Activated CD4-positive, alpha-beta T cell treated with anti-CD3 and anti-CD28 coated beads, Interleukin-2, amount 10 ng/mL, durations not matched to agents 7 days and 5 days (primary cell): ENCODE results near the gene POLR1H. TPM values are rescaled to one million over a fixed set of nuclear protein-coding genes. Genes with fewer than 3 reads are reported as not detected.
A peak's percentile ranks its signal among the peaks of the same experiment; 100 is the strongest.

Experiments
- CTCF ChIA-PET: fragments of 350-600 bp; sonication (Branson Sonifier 250); formaldehyde crosslinking; loops from one replicate; lab custom pipeline; 2021; ENCODE audit warnings: antibody characterized with exemption; lab: Charles Lee
- POLR2A ChIA-PET: fragments of 350-600 bp; sonication (Branson Sonifier 250); formaldehyde crosslinking; loops from one replicate; lab custom pipeline; 2021; ENCODE audit warnings: antibody characterized with exemption; lab: Charles Lee
- DNase-seq: peaks from one replicate; pipeline ENCODE4 v3.0.0-alpha.2; 2020
- H3K27ac Mint-ChIP-seq: one replicate; pipeline ENCODE4 v1.8.0; 2021; ENCODE audit warnings: mild to moderate bottlenecking, moderate library complexity, mixed read lengths
- H3K27me3 Mint-ChIP-seq: one replicate; pipeline ENCODE4 v1.8.0; 2021; ENCODE audit warnings: mixed read lengths
- H3K36me3 Mint-ChIP-seq: one replicate; pipeline ENCODE4 v1.8.0; 2021; ENCODE audit warnings: low read depth, mixed read lengths
- H3K4me1 Mint-ChIP-seq: one replicate; pipeline ENCODE4 v1.8.0; 2021; ENCODE audit warnings: mixed read lengths
- H3K4me3 Mint-ChIP-seq: one replicate; pipeline ENCODE4 v1.8.0; 2021; ENCODE audit warnings: mild to moderate bottlenecking, moderate library complexity, mixed read lengths
- H3K9me3 Mint-ChIP-seq: one replicate; pipeline ENCODE4 v1.8.0; 2021; ENCODE audit warnings: mixed read lengths
- total RNA-seq, 2 experiments: library from RNA; stranded (reverse); gene quantifications; one replicate each; pipeline ENCODE4 v1.2.3, GENCODE V29; 2021

The POLR1H gene
- total RNA-seq, 2 experiments from 2014 or later = 52.9 to 59.1 TPM

DNA sequence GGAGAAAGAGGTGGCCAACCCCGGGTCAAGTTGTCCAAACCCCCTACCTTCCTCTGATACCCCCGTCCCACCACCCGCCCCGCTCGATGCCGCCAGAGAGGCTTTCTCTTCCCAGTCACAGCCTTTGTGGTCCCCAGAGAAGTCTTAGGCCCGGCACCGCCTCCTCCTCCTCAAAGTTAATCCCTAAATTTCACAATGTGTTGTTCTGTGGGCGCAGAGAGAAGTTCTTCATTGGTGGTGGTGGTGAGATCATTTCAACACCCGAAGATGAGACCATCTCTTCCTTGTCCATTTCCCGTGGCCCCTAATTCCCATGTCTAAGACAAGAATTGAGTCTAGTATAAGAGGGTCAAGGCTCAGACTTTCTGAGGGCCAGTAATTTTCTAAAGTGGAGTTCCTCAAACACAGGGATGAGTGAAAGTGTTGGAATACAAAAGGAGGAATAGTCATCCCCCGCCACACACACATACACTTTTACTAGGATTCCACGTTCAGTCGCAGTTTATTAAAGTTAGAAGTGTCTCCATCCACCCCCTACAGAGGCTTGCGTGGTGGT is 41.4 kb downstream of the POLR1H start:
- no peak overlapping the region for H3K27ac Mint-ChIP-seq
- H3K4me3 Mint-ChIP-seq = peak overlapping the region; percentile 77
- peaks cover 65% of the 10 kb centered on the region for H3K27me3 Mint-ChIP-seq
- POLR2A ChIA-PET = interaction anchor here (0.7 kb wide), 1 partner anchor 556 kb away, joined by 4 read pairs; no protein-coding TSS in a partner anchor
- H3K36me3 Mint-ChIP-seq = no peaks in the 10 kb centered on the region
- no peaks in the 10 kb centered on the region for H3K9me3 Mint-ChIP-seq
- CTCF ChIA-PET = interaction anchor here (0.6 to 5.0 kb wide), 23 partner anchors 9 to 67 kb away, joined by 3 to 56 read pairs (median 5); partner anchors contain the start of genes POLR1H, PPP1R11, TRIM31 and TRIM40
- DNase-seq = no peak
- peaks cover 46% of the 10 kb centered on the region for H3K4me1 Mint-ChIP-seq

DNA sequence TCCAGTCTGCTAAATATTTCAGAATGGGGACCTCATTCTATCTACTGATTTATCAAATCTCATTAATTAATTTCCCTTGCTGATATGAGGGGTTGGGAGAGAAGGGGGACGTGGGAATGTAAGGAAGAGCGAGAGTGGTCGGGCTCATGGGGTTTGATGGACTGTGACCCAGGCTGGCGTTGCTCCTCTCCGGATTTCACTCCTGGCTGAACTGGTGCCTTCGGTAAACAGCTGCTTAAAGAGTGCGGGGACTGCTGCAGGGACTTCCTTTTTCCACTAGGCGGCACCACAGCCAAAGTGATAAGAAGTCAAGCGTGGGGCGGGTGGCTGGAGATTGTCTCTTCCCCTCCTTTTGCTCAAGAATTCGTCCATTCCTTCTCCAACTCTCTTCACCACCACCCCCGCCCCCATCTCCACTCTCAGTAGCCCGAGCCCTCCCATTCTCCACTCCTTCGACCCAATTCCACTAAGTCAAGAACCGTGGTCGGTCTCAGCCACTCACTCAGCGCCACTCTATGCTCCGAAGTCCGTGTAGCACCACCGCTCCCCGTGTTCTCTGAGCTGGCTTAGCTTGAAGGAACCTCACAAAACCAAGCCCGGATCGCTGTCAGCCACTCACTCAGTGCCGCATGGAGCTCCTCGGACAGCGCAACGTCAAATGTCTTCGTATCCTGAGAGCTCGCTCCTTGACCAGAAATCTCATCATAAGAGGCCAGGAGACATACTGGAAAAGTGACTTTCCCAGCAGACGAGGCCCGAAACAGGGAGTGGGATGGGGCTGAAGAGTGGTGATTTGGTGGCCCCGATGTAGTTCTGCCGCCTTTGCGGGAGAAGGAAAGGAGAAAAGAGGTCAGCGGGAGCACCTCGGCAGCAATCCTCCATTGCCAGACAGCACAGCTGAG is 42.2 kb downstream of the POLR1H start:
- Mint-ChIP-seq H3K4me1 (peaks cover 42% of the 10 kb centered on the region), H3K36me3 (no peaks in the 10 kb centered on the region), H3K27ac (peak overlapping the region; percentile 73), H3K27me3 (peaks cover 66% of the 10 kb centered on the region), H3K9me3 (no peaks in the 10 kb centered on the region), H3K4me3 (peak overlapping the region; percentile 77)
- ChIA-PET POLR2A (no interaction called here), CTCF (interaction anchor here (0.6 to 5.0 kb wide), 23 partner anchors 9 to 110 kb away, joined by 3 to 56 read pairs (median 5); partner anchors contain the start of genes POLR1H, PPP1R11, TRIM31 and TRIM40)
- DNase-seq = peak; percentile 87

DNA sequence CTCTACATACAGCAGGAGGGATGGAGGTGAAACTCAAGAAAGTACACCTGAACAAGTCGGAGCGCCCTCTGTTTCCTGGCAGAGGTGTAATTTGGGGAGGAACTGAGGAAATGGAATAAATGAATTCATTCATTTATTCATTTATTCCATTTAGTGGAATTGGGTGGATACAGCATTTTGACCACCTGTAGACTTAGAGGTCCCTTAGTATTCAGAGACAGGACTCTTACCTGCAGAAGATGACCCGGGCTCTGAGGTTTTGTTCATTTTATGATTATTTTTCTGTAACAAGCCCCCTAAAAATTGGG is 42.8 kb downstream of the POLR1H start:
- peaks cover 37% of the 10 kb centered on the region for H3K4me1 Mint-ChIP-seq
- no peaks in the 10 kb centered on the region for H3K36me3 Mint-ChIP-seq
- ChIA-PET POLR2A (no interaction called here), CTCF (interaction anchor here (0.6 to 5.0 kb wide), 19 partner anchors 9 to 110 kb away, joined by 3 to 56 read pairs (median 5); partner anchors contain the start of genes POLR1H, TRIM31 and TRIM40)
- no peak overlapping the region for H3K27ac Mint-ChIP-seq
- H3K4me3 Mint-ChIP-seq = peak overlapping the region; percentile 77
- H3K27me3 Mint-ChIP-seq = peaks cover 64% of the 10 kb centered on the region
- no peak for DNase-seq
- H3K9me3 Mint-ChIP-seq = no peaks in the 10 kb centered on the region

DNA sequence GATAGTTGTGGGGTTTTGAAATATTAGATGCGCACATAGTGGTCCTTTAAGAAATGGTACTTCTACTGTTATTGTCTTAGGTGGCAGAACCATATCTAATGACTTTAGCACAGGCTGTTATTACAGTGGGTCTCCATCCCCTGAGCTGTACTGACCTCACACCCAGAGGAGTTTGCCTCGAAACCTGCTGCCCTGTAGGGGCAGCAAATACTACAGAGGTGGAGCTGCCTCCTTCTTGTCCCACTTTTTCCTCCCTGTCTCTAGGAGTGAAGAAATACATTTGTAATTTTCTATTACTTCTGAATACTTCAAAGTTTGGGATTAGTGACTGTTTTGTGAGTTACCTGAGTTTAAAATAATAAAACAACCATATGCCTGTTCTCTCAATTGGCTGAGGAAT is 43.6 kb downstream of the POLR1H start:
- DNase-seq = no peak
- POLR2A ChIA-PET = no interaction called here
- peaks cover 60% of the 10 kb centered on the region for H3K27me3 Mint-ChIP-seq

DNA sequence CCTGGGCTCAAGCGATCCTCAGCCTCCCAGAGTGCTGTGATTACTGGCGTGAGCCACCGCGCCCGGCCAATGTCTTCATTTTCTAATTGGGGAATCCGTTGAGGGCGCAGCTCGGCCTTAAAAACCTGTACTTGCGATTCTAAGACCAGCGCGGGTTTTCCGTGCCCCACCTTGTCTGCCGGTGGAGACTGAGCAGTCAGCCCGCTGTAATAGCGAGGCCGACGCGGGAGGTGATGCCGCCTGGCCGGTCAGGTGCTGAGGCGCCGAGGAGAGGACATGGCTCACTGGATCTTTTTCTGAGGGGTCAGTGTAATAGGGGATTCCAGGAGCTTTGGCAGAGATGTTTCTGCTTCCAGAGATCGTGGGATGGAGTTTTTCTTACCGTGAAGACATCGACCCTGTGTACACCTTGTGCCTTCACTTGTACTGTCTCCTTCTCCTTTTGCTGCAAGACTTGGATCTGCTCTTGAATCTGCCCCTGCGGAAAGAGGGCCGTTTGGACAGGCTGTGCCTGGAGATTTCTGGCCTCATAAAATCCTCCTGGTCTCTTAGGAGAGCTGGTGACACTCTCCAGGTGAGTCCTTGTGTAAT is 50.3 kb downstream of the POLR1H start:
- ChIA-PET CTCF (interaction anchor here (1.2 to 2.3 kb wide), 4 partner anchors 8 to 20 kb away, joined by 5 to 10 read pairs (median 6); no protein-coding TSS in a partner anchor), POLR2A (no interaction called here)
- H3K27ac Mint-ChIP-seq = no peak overlapping the region
- DNase-seq = no peak
- peaks cover 63% of the 10 kb centered on the region for H3K27me3 Mint-ChIP-seq
- no peaks in the 10 kb centered on the region for H3K36me3 Mint-ChIP-seq
- H3K9me3 Mint-ChIP-seq = no peaks in the 10 kb centered on the region
- no peak overlapping the region for H3K4me3 Mint-ChIP-seq
- H3K4me1 Mint-ChIP-seq = peaks cover 6% of the 10 kb centered on the region

More for the DNA sequence above, 43.6 kb downstream of the POLR1H start:
- CTCF ChIA-PET = interaction anchor here (0.6 to 5.0 kb wide), 6 partner anchors 10 to 39 kb away, joined by 3 to 56 read pairs (median 7); partner anchors contain the start of gene TRIM40
- Mint-ChIP-seq H3K9me3 (no peaks in the 10 kb centered on the region), H3K4me3 (no peak overlapping the region), H3K4me1 (peaks cover 37% of the 10 kb centered on the region), H3K27ac (no peak overlapping the region), H3K36me3 (no peaks in the 10 kb centered on the region)

DNA sequence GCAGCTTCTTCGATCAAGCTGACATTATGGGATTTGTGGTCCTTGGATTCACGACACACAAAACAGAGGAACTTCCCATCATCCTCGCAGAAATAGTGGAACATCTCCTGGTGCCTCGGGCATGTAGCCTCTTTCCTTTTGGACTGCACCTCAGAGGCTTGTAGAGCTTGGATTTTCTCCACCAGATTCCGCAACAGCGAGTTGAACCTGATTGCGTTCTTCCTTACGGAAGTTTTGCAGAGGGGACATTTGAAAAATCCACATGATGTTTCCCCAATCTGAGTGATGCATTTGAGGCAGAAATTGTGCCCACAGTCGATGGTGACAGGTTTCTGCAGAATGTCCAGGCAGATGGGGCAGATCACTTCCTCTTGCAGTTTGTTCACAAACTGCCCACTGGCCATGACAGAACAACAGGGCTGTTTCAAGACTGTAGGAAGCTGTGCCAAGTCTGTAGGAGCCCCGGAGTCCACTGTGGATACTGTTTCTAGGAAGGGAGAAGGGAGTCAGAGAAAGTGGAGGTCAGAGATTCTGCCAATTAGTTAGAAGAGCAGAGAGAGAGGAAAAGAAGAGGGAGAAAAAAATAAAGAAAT is 51.4 kb downstream of the POLR1H start:
- Mint-ChIP-seq H3K36me3 (no peaks in the 10 kb centered on the region), H3K4me1 (peaks cover 6% of the 10 kb centered on the region), H3K27ac (no peak overlapping the region), H3K9me3 (no peaks in the 10 kb centered on the region), H3K4me3 (no peak overlapping the region), H3K27me3 (peaks cover 57% of the 10 kb centered on the region)
- CTCF ChIA-PET = interaction anchor here (1.6 to 2.3 kb wide), 2 partner anchors 9 to 18 kb away, joined by 8 to 10 read pairs; no protein-coding TSS in a partner anchor
- POLR2A ChIA-PET = no interaction called here
- no peak for DNase-seq

DNA sequence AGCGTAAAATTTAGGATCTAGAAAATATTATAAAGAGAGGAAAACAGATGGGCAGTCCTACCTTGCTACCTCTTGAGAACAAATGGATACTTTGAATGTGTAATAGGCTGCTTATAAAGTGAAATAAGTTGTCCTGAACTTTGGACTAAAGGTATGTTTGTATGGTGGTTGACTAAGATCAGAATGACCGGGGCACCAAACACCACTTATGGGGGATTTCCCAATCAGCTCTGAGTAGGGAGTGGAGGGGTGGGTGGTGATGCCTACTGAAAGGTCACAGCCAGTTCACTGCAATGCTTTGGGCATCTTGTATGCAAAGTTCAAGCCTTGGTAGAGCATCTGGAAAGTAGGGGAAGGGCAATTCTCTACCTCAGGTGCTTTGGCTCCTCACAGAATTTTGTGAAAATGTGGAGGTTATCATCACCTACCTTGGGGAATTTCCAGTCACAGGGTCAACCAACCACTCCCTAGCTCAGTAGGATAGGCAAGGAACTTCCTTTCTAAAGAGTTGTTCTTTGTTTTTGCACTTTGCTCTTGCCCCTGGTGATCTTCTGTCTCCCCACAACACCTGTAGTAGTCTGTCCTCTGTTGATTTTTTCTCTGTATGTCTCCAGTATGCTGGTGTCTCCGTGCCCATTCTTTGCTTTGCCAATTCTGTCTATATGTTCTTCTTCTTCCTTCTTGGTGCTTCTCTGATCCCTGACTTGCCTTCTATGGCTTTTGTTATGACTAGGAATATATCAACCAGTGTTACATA is 52.1 kb downstream of the POLR1H start, which contains the start of gene TRIM31:
TRIM31 (minus strand) TSS at position 88 of the 757 bp plus-strand sequence. CDS start 285 bp downstream, outside the sequence.
- Mint-ChIP-seq H3K27ac (no peak within 1 kb of the TSS), H3K36me3 (no peaks in the 10 kb centered on the region), H3K9me3 (no peaks in the 10 kb centered on the region), H3K27me3 (peaks cover 54% of the 10 kb centered on the region), H3K4me3 (no peak within 1 kb of the TSS), H3K4me1 (peaks cover 4% of the 10 kb centered on the region)
- ChIA-PET POLR2A (no interaction called here), CTCF (interaction anchor here (1.6 to 2.3 kb wide), 2 partner anchors 10 to 18 kb away, joined by 8 to 10 read pairs; no protein-coding TSS in a partner anchor)
- DNase-seq = no peak

DNA sequence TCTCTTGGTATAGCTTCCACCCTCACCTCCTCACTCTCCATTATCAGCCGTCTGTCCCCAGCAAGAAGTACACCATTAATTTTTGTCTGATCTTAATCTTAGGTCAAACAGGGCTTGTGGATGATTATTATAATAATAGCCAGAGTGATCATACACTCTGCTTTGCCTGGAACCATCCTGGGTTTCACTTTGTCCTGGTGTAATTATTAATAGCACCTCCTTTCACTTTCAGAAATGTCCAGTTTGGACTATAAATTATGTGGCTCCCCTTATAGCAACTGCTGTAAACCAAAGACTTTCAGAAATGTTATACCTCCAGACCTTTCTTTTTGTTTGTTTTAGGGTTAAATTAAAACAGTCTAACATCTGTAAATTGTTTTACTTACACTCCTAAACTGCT is 52.8 kb downstream of the POLR1H start:
- DNase-seq = no peak
- POLR2A ChIA-PET = no interaction called here
- Mint-ChIP-seq H3K27me3 (peaks cover 54% of the 10 kb centered on the region), H3K36me3 (no peaks in the 10 kb centered on the region), H3K4me3 (no peak overlapping the region), H3K4me1 (peaks cover 4% of the 10 kb centered on the region), H3K9me3 (no peaks in the 10 kb centered on the region), H3K27ac (no peak overlapping the region)
- CTCF ChIA-PET = interaction anchor here (1.9 to 2.3 kb wide), 2 partner anchors 11 to 17 kb away, joined by 4 to 10 read pairs; no protein-coding TSS in a partner anchor

Other genes starting within 250 kb of the POLR1H start
- gene HLA-G, start 233.4 kb upstream of the POLR1H start, total RNA-seq = 1 to 10 TPM; 1.3 TPM
- gene HLA-A, start 118.7 kb upstream of the POLR1H start, total RNA-seq = 1,000 to 10,000 TPM; 1,667 to 1,766 TPM
- 10 to 100 TPM; 57.9 to 73.7 TPM for gene PPP1R11, start 5.9 kb downstream of the POLR1H start, total RNA-seq
- not detected for gene RNF39, start 14.5 kb downstream of the POLR1H start, total RNA-seq
- not detected for gene TRIM31, start 51.8 kb downstream of the POLR1H start, total RNA-seq
- gene TRIM40, start 74.9 kb downstream of the POLR1H start, total RNA-seq = not detected
- not detected for gene TRIM10, start 99.9 kb downstream of the POLR1H start, total RNA-seq
- gene TRIM15, start 102.3 kb downstream of the POLR1H start, total RNA-seq = not detected
- 10 to 100 TPM; 84.6 to 88.3 TPM for gene TRIM26, start 152.1 kb downstream of the POLR1H start, total RNA-seq